SKM-1 (cell line): ENCODE data around the gene UGT1A5.

Experiments
- DNase-seq: peaks from one replicate; lab custom pipeline; 2025; ENCODE audit not compliant: unreplicated experiment; lab: John Stamatoyannopoulos, UW

Gene UGT1A5

DNA sequence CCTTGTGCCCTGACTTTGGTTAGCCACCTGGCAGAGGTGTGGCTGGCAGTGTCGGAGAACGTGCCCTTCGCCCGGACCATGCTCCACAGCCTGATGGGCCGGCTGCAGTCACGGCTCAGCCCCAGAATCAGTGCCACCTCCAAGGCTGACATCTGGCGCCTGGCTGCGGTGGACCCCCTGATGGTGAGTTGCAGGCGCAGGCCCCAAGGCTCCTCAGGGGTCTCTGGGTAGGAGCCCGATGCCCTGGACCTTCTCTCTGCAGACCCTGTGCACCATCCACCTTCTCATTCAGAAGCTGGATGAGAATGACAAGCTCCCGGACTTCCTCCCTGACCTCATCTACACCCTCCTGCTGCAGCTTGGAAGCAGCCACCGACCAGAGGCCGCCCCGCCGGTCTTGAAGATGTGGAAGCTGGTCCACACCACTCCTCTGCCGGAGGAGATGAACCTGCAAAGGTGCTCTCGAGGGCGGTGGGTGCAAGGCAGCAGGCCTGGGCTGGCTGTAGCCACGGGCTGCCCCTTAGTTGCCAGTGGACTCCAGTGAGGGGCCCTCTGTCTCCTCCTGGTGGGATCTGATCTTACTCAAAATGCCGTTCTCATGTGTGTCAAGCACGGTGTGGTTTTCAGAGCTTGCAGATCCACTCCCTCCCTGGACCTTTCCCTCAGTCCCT lies 109.5 kb downstream of the UGT1A5 start:
- DNase-seq, result no peak
